Measurements from ENCODE around the gene UGT2A1. TPM values are rescaled to one million over a fixed set of nuclear protein-coding genes. Genes with fewer than 3 reads are reported as not detected.

Gene UGT2A1
- polyA plus RNA-seq, 2 of the 4 experiments (the other 2 are of a cell fraction): not detected

- H3K4me1 ChIP-seq: no peaks in the 10 kb centered on the region
- ATAC-seq (no peak), DNase-seq (ENCODE audit: low read depth in 1 of 2, low spot score in 1 of 2) (no peak), FAIRE-seq (no peak)
- no peak for TF ChIP-seq NPAS2 (CRISPR knock-in tag; IDR thresholded peaks at IDR 0.05; ENCODE audit: borderline replicate concordance)
- no peak for TF ChIP-seq TP53 (CRISPR knock-in tag; IDR thresholded peaks at IDR 0.05)
- no peak for TF ChIP-seq EHF (CRISPR knock-in tag; IDR thresholded peaks at IDR 0.05)
- TF ChIP-seq CEBPB (IDR thresholded peaks at IDR 0.05): no peak
- no peak for TF ChIP-seq KDM1A (IDR thresholded peaks at IDR 0.05; ENCODE audit: low read depth)
- no peak for TF ChIP-seq HOXA7 (CRISPR knock-in tag; IDR thresholded peaks at IDR 0.05)
- no peak for TF ChIP-seq HDAC2 (IDR thresholded peaks at IDR 0.05)
- no peak for TF ChIP-seq RARB (CRISPR knock-in tag; IDR thresholded peaks at IDR 0.05)
- TF ChIP-seq HEYL (CRISPR knock-in tag; IDR thresholded peaks at IDR 0.05): no peak
- no peak for TF ChIP-seq NFE2L2 (conservative IDR thresholded peaks at IDR 0.05; ENCODE audit: low read length)
- no peak for TF ChIP-seq KDM5A (IDR thresholded peaks at IDR 0.05)
- TF ChIP-seq USF2 (IDR thresholded peaks at IDR 0.05): no peak
- TF ChIP-seq BCL3 (IDR thresholded peaks at IDR 0.05): no peak
- TF ChIP-seq FOXS1 (CRISPR knock-in tag; IDR thresholded peaks at IDR 0.05): no peak
- no peak for TF ChIP-seq FOSL2 (IDR thresholded peaks at IDR 0.05)
- no peak for TF ChIP-seq FOSL2 (CRISPR knock-in tag; IDR thresholded peaks at IDR 0.05)
- TF ChIP-seq CHD4 (IDR thresholded peaks at IDR 0.05; ENCODE audit: borderline replicate concordance): no peak
- POLR2A ChIA-PET: no interaction called here
- H3K4me2 ChIP-seq: no peak overlapping the region
- H3K27ac ChIP-seq: no peak overlapping the region
- no peak overlapping the region for H3K4me3 ChIP-seq
- H3K9me3 ChIP-seq: no peaks in the 10 kb centered on the region
- WGBS (ENCODE audit: missing lambda C conversion rate): 81% methylated on average over 2 of the region's 2 CpGs
- CTCF ChIA-PET: no interaction called here
Measured at GRCh38 chr4:69563424-69563823, 89.6 kb downstream of the UGT2A1 start.

GRCh38 chr4:69549651-69550050, 103.4 kb downstream of the UGT2A1 start:
- WGBS (ENCODE audit: missing lambda C conversion rate): 47% methylated on average over 2 of the region's 2 CpGs
- Histone ChIP-seq H3K4me2 (no peak overlapping the region), H3K9me3 (no peaks in the 10 kb centered on the region), H3K4me3 (no peak overlapping the region), H3K27ac (no peak overlapping the region), H3K4me1 (no peaks in the 10 kb centered on the region)
- POLR2A ChIA-PET: no interaction called here
- ATAC-seq: no peak
- DNase-seq (ENCODE audit: low read depth in 1 of 2, low spot score in 1 of 2): no peak
- no peak for FAIRE-seq
- no peak for TF ChIP-seq MAZ (IDR thresholded peaks at IDR 0.05; ENCODE audit: borderline replicate concordance, low read depth, low read length)
- no peak for TF ChIP-seq MYC (IDR thresholded peaks at IDR 0.05; ENCODE audit: borderline replicate concordance, low read length)
- TF ChIP-seq MAFK (IDR thresholded peaks at IDR 0.05; ENCODE audit: partially characterized antibody): no peak
- no peak for TF ChIP-seq RNF2 (IDR thresholded peaks at IDR 0.05; ENCODE audit: borderline replicate concordance, low read depth)
- TF ChIP-seq CHD4 (IDR thresholded peaks at IDR 0.05; ENCODE audit: borderline replicate concordance): no peak
- TF ChIP-seq HOXB5 (CRISPR knock-in tag; IDR thresholded peaks at IDR 0.05): no peak
- no peak for TF ChIP-seq BCL3 (IDR thresholded peaks at IDR 0.05)
- TF ChIP-seq FOSB (CRISPR knock-in tag; IDR thresholded peaks at IDR 0.05): no peak
- CTCF ChIA-PET: no interaction called here

- Histone ChIP-seq H3K4me1 (no peaks in the 10 kb centered on the region), H3K4me3 (no peak overlapping the region), H3K9me3 (no peaks in the 10 kb centered on the region), H3K4me2 (no peak overlapping the region), H3K27ac (no peak overlapping the region)
- 17% methylated on average over 6 of the region's 6 CpGs for WGBS (ENCODE audit: missing lambda C conversion rate)
- ATAC-seq (no peak), DNase-seq (ENCODE audit: low read depth in 1 of 2, low spot score in 1 of 2) (no peak), FAIRE-seq (no peak)
- TF ChIP-seq MAX (IDR thresholded peaks at IDR 0.05) (no peak), JUN (IDR thresholded peaks at IDR 0.05) (no peak), ESRRA (IDR thresholded peaks at IDR 0.05; ENCODE audit: borderline replicate concordance, low read length) (no peak), KDM1A (IDR thresholded peaks at IDR 0.05; ENCODE audit: low read depth) (no peak), RNF2 (IDR thresholded peaks at IDR 0.05; ENCODE audit: borderline replicate concordance, low read depth) (no peak), EHF (CRISPR knock-in tag; IDR thresholded peaks at IDR 0.05) (no peak), FOXS1 (CRISPR knock-in tag; IDR thresholded peaks at IDR 0.05) (no peak), POLR2AphosphoS2 (conservative IDR thresholded peaks at IDR 0.05; ENCODE audit: low read length) (no peak), CBX2 (IDR thresholded peaks at IDR 0.05; ENCODE audit: borderline replicate concordance, low read depth) (no peak)
- POLR2A ChIA-PET: no interaction called here
- CTCF ChIA-PET: no interaction called here
Measured at GRCh38 chr4:69546134-69546765, 106.8 kb downstream of the UGT2A1 start.
